Activated naive CD4-positive, alpha-beta T cell treated with anti-CD3 and anti-CD28 coated beads, Interleukin-2, amount 50 U/mL, for 16 hours (primary cell): Measurements from ENCODE around the gene C9orf50.
"Not testable (repeated sequence)": the region's sequence is repeated elsewhere in the genome, so short reads cannot be mapped to it uniquely, and the experiment has no call there.

Experiments
- DNase-seq: peaks from one replicate; pipeline ENCODE4 v3.0.0-alpha.2; 2020

C9orf50 gene

GRCh38 chr9:129620669-129621295 lies at the start of gene C9orf50:
Gene C9orf50, minus strand, starts transcription at chr9:129621101. Its CDS starts 527 bp downstream, at chr9:129620574.
- no peak for DNase-seq

GRCh38 chr9:129669946-129670345 lies 49.0 kb upstream of the C9orf50 start:
- DNase-seq = no peak

GRCh38 chr9:129669141-129669718 lies 48.3 kb upstream of the C9orf50 start:
- no peak for DNase-seq

- DNase-seq = no peak
Observed at GRCh38 chr9:129667850-129668249, 46.9 kb upstream of the C9orf50 start.

GRCh38 chr9:129667378-129667777 lies 46.5 kb upstream of the C9orf50 start:
- no peak for DNase-seq

- DNase-seq = no peak
Observed at GRCh38 chr9:129666575-129666974, 45.7 kb upstream of the C9orf50 start.

- DNase-seq = no peak
Observed at GRCh38 chr9:129665814-129666520, 45.1 kb upstream of the C9orf50 start.

GRCh38 chr9:129665389-129665775 lies 44.5 kb upstream of the C9orf50 start, which contains the start of gene PRRX2:
Gene PRRX2, plus strand, starts transcription at chr9:129665647. Its CDS starts 221 bp downstream, at chr9:129665868.
- peak; percentile 39 for DNase-seq

- DNase-seq = peak; percentile 24
Observed at GRCh38 chr9:129664746-129665388, 44.0 kb upstream of the C9orf50 start.

- not testable (repeated sequence) for DNase-seq
Observed at GRCh38 chr9:129662239-129662638, 41.3 kb upstream of the C9orf50 start.

- DNase-seq = no peak
Observed at GRCh38 chr9:129661029-129661428, 40.1 kb upstream of the C9orf50 start.

GRCh38 chr9:129656795-129657390 lies 36.0 kb upstream of the C9orf50 start:
- DNase-seq = no peak

GRCh38 chr9:129655696-129656095 lies 34.8 kb upstream of the C9orf50 start:
- no peak for DNase-seq

GRCh38 chr9:129655154-129655553 lies 34.3 kb upstream of the C9orf50 start:
- DNase-seq = no peak

- no peak for DNase-seq
Observed at GRCh38 chr9:129654554-129655040, 33.7 kb upstream of the C9orf50 start.

GRCh38 chr9:129653823-129654553 lies 33.1 kb upstream of the C9orf50 start:
- no peak for DNase-seq

- no peak for DNase-seq
Observed at GRCh38 chr9:129650680-129651235, 29.9 kb upstream of the C9orf50 start.

GRCh38 chr9:129649726-129650679 lies 29.1 kb upstream of the C9orf50 start:
- no peak for DNase-seq

- no peak for DNase-seq
Observed at GRCh38 chr9:129648764-129649115, 27.8 kb upstream of the C9orf50 start.

GRCh38 chr9:129648092-129648763 lies 27.3 kb upstream of the C9orf50 start:
- no peak for DNase-seq
